Activated CD4-positive, alpha-beta T cell treated with anti-CD3 and anti-CD28 coated beads, Interleukin-2, amount 50 U/mL, for 1 hour (primary cell): ENCODE measurements around the gene LDLRAD3.

ENCODE experiments used
- DNase-seq: peaks from one replicate; pipeline ENCODE4 v3.0.0-alpha.2; 2020

Gene LDLRAD3

GRCh38 chr11:35963911-35964310, 20.0 kb downstream of the LDLRAD3 start:
- no peak for DNase-seq

- no peak for DNase-seq
Observed at GRCh38 chr11:35964841-35965240, 21.0 kb downstream of the LDLRAD3 start.

- DNase-seq = no peak
Observed at GRCh38 chr11:35967042-35967441, 23.2 kb downstream of the LDLRAD3 start.

- DNase-seq = no peak
Observed at GRCh38 chr11:35968386-35969088, 24.7 kb downstream of the LDLRAD3 start.

- no peak for DNase-seq
Observed at GRCh38 chr11:35969089-35970042, 25.5 kb downstream of the LDLRAD3 start.

- no peak for DNase-seq
Observed at GRCh38 chr11:35970445-35970844, 26.6 kb downstream of the LDLRAD3 start.

GRCh38 chr11:35971841-35972422, 28.1 kb downstream of the LDLRAD3 start:
- DNase-seq = no peak

- DNase-seq = no peak
Observed at GRCh38 chr11:35974882-35975589, 31.2 kb downstream of the LDLRAD3 start.

- DNase-seq = no peak
Observed at GRCh38 chr11:35976434-35976833, 32.6 kb downstream of the LDLRAD3 start.

- DNase-seq = no peak
Observed at GRCh38 chr11:35978183-35978582, 34.3 kb downstream of the LDLRAD3 start.

GRCh38 chr11:35978891-35979290, 35.0 kb downstream of the LDLRAD3 start:
- no peak for DNase-seq

GRCh38 chr11:35980686-35981390, 37.0 kb downstream of the LDLRAD3 start:
- no peak for DNase-seq

- DNase-seq = no peak
Observed at GRCh38 chr11:35981581-35981980, 37.7 kb downstream of the LDLRAD3 start.

- DNase-seq = no peak
Observed at GRCh38 chr11:35982061-35982460, 38.2 kb downstream of the LDLRAD3 start.

- no peak for DNase-seq
Observed at GRCh38 chr11:35983981-35984380, 40.1 kb downstream of the LDLRAD3 start.

- no peak for DNase-seq
Observed at GRCh38 chr11:35986947-35987346, 43.1 kb downstream of the LDLRAD3 start.

- no peak for DNase-seq
Observed at GRCh38 chr11:35990170-35990569, 46.3 kb downstream of the LDLRAD3 start.

- no peak for DNase-seq
Observed at GRCh38 chr11:35990816-35991215, 47.0 kb downstream of the LDLRAD3 start.

- no peak for DNase-seq
Observed at GRCh38 chr11:35992548-35992947, 48.7 kb downstream of the LDLRAD3 start.

- DNase-seq = no peak
Observed at GRCh38 chr11:35994421-35994820, 50.6 kb downstream of the LDLRAD3 start.

- no peak for DNase-seq
Observed at GRCh38 chr11:35995681-35996271, 51.9 kb downstream of the LDLRAD3 start.
